ENCODE data around the gene OSTN.

- no peak for TF ChIP-seq POLR2AphosphoS2 (conservative IDR thresholded peaks at IDR 0.05; ENCODE audit: low read length)
- no peak for TF ChIP-seq PBX3 (IDR thresholded peaks at IDR 0.05)
- no peak for TF ChIP-seq CTCF (IDR thresholded peaks at IDR 0.05)
- TF ChIP-seq RAD21 (conservative IDR thresholded peaks at IDR 0.05 in 1 of 2, IDR thresholded peaks at IDR 0.05 in 1 of 2) = no peak
- no peak for TF ChIP-seq BHLHE40 (IDR thresholded peaks at IDR 0.05; ENCODE audit: low read depth, low read length)
- TF ChIP-seq MAX (IDR thresholded peaks at IDR 0.05) = no peak
- no peak for TF ChIP-seq MYC (IDR thresholded peaks at IDR 0.05; ENCODE audit: borderline replicate concordance, low read length)
Observed at GRCh38 chr3:191260431-191261303, 61.6 kb downstream of the OSTN start.

Data from A549 (cell line).